Liver (tissue), 9 donors: ENCODE results near the gene VEGFA. TPM values are rescaled to one million over a fixed set of nuclear protein-coding genes. Genes with fewer than 3 reads are reported as not detected.

Experiments used
- DNase-seq: peaks from one replicate; pipeline ENCODE4 v3.0.0-alpha.2; 2017; ENCODE audit warnings: low spot score
- H3K27ac ChIP-seq, 2 donors: one replicate each; pipeline ENCODE4 v1.7.0; 2013; ENCODE audit warnings: inconsistent platforms in 2 of 2, low read length in 2 of 2, control low read depth in 1 of 2, low read depth in 1 of 2, mild to moderate bottlenecking in 1 of 2
- H3K27me3 ChIP-seq, 4 donors: one replicate each; pipeline versions ENCODE4 v1.6.1 to v1.7.0; 2013; ENCODE audit warnings: low read length in 3 of 4, inconsistent platforms in 1 of 4, mild to moderate bottlenecking in 1 of 4, moderate library complexity in 1 of 4; ENCODE audit not compliant: control insufficient read depth in 4 of 4, insufficient read depth in 4 of 4
- H3K36me3 ChIP-seq, 4 donors: one replicate each; pipeline versions ENCODE4 v1.6.1 to v1.7.0; 2013; ENCODE audit warnings: low read length in 3 of 4, mild to moderate bottlenecking in 3 of 4, low read depth in 1 of 4, moderate library complexity in 1 of 4; ENCODE audit not compliant: control insufficient read depth in 4 of 4, insufficient read depth in 3 of 4
- H3K4me1 ChIP-seq, 4 donors: one replicate each; pipeline versions ENCODE4 v1.6.1 to v1.7.0; 2013; ENCODE audit warnings: low read length in 3 of 4, mild to moderate bottlenecking in 3 of 4, moderate library complexity in 1 of 4; ENCODE audit not compliant: control insufficient read depth in 4 of 4, insufficient read depth in 4 of 4
- H3K4me3 ChIP-seq, 3 donors: one replicate each; pipeline versions ENCODE4 v1.6.1 to v1.7.0; 2013; ENCODE audit warnings: low read length in 3 of 3, control low read depth in 1 of 3, low read depth in 1 of 3, mild to moderate bottlenecking in 1 of 3
- H3K9ac ChIP-seq, 2 donors: one replicate each; pipeline ENCODE4 v1.7.0; 2013; ENCODE audit warnings: low read length in 2 of 2, mild to moderate bottlenecking in 2 of 2, moderate library complexity in 2 of 2, control low read depth in 1 of 2, low read depth in 1 of 2
- H3K9me3 ChIP-seq, 4 donors: one replicate each; pipeline versions ENCODE4 v1.6.1 to v1.7.0; 2013; ENCODE audit warnings: low read length in 3 of 4; ENCODE audit not compliant: control insufficient read depth in 4 of 4
- CTCF ChIP-seq: fragments of 150-350 bp; IDR thresholded peaks from 2 replicates; pipeline ENCODE4 v1.5.1; 2017; ENCODE audit warnings: improper control_type of control experiment, low read depth, low read length; ENCODE audit not compliant: missing input control
- EGR1 ChIP-seq, 2 donors: IDR thresholded peaks; 2 replicates each; pipeline ENCODE4 v1.6.1; 2016 to 2018; ENCODE audit warnings: antibody characterized with exemption in 2 of 2, low read depth in 2 of 2
- FOXA1 ChIP-seq: IDR thresholded peaks from 2 replicates; pipeline ENCODE4 v1.6.1; 2016; ENCODE audit warnings: antibody characterized with exemption
- FOXA2 ChIP-seq: IDR thresholded peaks from 2 replicates; pipeline ENCODE4 v1.6.1; 2016; ENCODE audit warnings: antibody characterized with exemption
- GABPA ChIP-seq, 2 donors: IDR thresholded peaks in 1 of 2; conservative IDR thresholded peaks in 1 of 2; 2 replicates each; pipeline ENCODE4 v1.6.1; 2016; ENCODE audit warnings: antibody characterized with exemption in 2 of 2, mild to moderate bottlenecking in 1 of 2, moderate library complexity in 1 of 2
- HNF4A ChIP-seq, 2 donors: conservative IDR thresholded peaks; 2 replicates each; pipeline ENCODE4 v1.6.1; 2016; ENCODE audit warnings: antibody characterized with exemption in 2 of 2, mild to moderate bottlenecking in 2 of 2
- HNF4G ChIP-seq: IDR thresholded peaks from 2 replicates; pipeline ENCODE4 v1.6.1; 2016; ENCODE audit warnings: antibody characterized with exemption
- JUND ChIP-seq, 2 donors: IDR thresholded peaks; 2 replicates each; pipeline ENCODE4 v1.6.1; 2016; ENCODE audit warnings: antibody characterized with exemption in 2 of 2
- NR2F2 ChIP-seq: IDR thresholded peaks from 2 replicates; pipeline ENCODE4 v1.6.1; 2016; ENCODE audit warnings: antibody characterized with exemption
- RAD21 ChIP-seq, 2 donors: IDR thresholded peaks; 2 replicates each; pipeline ENCODE4 v1.6.1; 2016; ENCODE audit warnings: antibody characterized with exemption in 2 of 2, mild to moderate bottlenecking in 2 of 2
- SP1 ChIP-seq: IDR thresholded peaks from 2 replicates; pipeline ENCODE4 v1.6.1; 2018; ENCODE audit warnings: antibody characterized with exemption, mild to moderate bottlenecking
- TAF1 ChIP-seq: conservative IDR thresholded peaks from 2 replicates; pipeline ENCODE4 v1.6.1; 2016; ENCODE audit warnings: antibody characterized with exemption, mild to moderate bottlenecking
- YY1 ChIP-seq: IDR thresholded peaks from 2 replicates; pipeline ENCODE4 v1.6.1; 2016; ENCODE audit warnings: antibody characterized with exemption, mild to moderate bottlenecking
- WGBS: extraction: QIAGEN DNeasy Blood & Tissue Kit; methylation state at CpG from one replicate; pipeline ENCODE4 v1.1.7; 2013; 5-methylcytosine and 5-hydroxymethylcytosine counted together
- polyA plus RNA-seq, 2 donors: library from polyadenylated mRNA; stranded (reverse) in 1 of 2; unstranded in 1 of 2; fragments of 200-250 nt in 1 of 2; fragments of >200 nt in 1 of 2; fragmentation: Nextera tagmentation in 1 of 2; extraction: Ambion mirVana in 1 of 2; gene quantifications; one replicate each; pipeline versions ENCODE4 v1.2.1 to v1.2.3, GENCODE V29; 2013 to 2015
- total RNA-seq, 2 donors: library from RNA; depleted of rRNA; stranded (reverse); fragments of >200 nt; gene quantifications; one replicate each; pipeline ENCODE4 v1.2.3, GENCODE V29; 2014
- TF ChIP-seq, protein P1 (sequence below): IDR thresholded peaks from 2 replicates; pipeline ENCODE4 v1.6.1; 2016; ENCODE audit warnings: antibody characterized with exemption
- TF ChIP-seq, protein P2 (sequence below): IDR thresholded peaks from 2 replicates; pipeline ENCODE4 v1.6.1; 2016; ENCODE audit warnings: antibody characterized with exemption
- TF ChIP-seq, protein P3 (sequence below): IDR thresholded peaks from 2 replicates; pipeline ENCODE4 v1.6.1; 2016; ENCODE audit warnings: antibody characterized with exemption
- donor health status: healthy.
- donor health status: healthy.
- donor health status: healthy.
- donor health status: healthy.
- donor health status: healthy.

VEGFA gene
- total and polyA plus RNA-seq, 4 donors, result 14.7 to 160 (median 65.2) TPM

- H3K9me3 ChIP-seq, result no peaks in the 10 kb centered on the region
- H3K36me3 ChIP-seq, result no peaks in the 10 kb centered on the region
- TF ChIP-seq SP1, result no peak
- no peak for TF ChIP-seq FOXA2
- no peak for TF ChIP-seq HNF4A (conservative IDR thresholded peaks at IDR 0.05)
- TF ChIP-seq NR2F2, result no peak
- TF ChIP-seq CTCF, result no peak
- TF ChIP-seq EGR1 (IDR thresholded peaks at IDR 0.05; ENCODE audit: low read depth in 2 of 2), result no peak
- TF ChIP-seq, protein P1, sequence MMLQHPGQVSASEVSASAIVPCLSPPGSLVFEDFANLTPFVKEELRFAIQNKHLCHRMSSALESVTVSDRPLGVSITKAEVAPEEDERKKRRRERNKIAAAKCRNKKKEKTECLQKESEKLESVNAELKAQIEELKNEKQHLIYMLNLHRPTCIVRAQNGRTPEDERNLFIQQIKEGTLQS, result no peak
- no peak for TF ChIP-seq RAD21 (IDR thresholded peaks at IDR 0.05)
- TF ChIP-seq YY1, result no peak
- no peak for TF ChIP-seq JUND (IDR thresholded peaks at IDR 0.05)
- no peak for TF ChIP-seq FOXA1
- whole genome bisulfite sequencing, result 86% methylated on average over 11 of the region's 11 CpGs
- H3K9ac ChIP-seq, result no peak overlapping the region
- H3K27ac ChIP-seq, result no peak overlapping the region
- no peaks in the 10 kb centered on the region for H3K27me3 ChIP-seq
- H3K4me3 ChIP-seq, result no peak overlapping the region
- H3K4me1 ChIP-seq, result no peaks in the 10 kb centered on the region
- no peak for DNase-seq
These were observed 31.0 kb upstream of the VEGFA start for GRCh38 chr6:43738877-43739641.

DNA sequence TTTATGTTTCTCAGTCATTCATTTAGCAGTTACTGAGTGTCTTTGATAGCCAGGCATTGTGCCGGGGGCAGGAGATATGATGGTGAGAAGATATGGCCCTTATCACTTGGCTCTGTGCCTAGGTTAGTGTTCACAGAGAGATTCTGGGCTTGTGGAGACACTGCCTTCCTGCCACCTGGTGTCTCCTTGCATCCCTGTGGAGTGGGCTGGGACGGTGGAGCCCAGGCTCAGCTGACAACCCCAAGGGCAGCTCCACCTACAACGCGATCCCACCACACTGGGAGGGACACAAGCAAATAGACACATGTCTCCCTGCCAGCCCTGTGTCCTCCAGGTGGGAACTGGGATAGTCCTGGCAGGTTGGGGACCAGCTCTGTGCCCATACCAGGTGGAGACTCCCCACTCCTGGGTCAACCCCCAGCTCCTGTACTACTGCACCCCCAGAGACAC lies 30.3 kb upstream of the VEGFA start:
- no peak overlapping the region for H3K4me3 ChIP-seq
- no peaks in the 10 kb centered on the region for H3K4me1 ChIP-seq
- no peaks in the 10 kb centered on the region for H3K36me3 ChIP-seq
- TF ChIP-seq, protein P2, sequence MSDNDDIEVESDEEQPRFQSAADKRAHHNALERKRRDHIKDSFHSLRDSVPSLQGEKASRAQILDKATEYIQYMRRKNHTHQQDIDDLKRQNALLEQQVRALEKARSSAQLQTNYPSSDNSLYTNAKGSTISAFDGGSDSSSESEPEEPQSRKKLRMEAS, result no peak
- TF ChIP-seq HNF4A (conservative IDR thresholded peaks at IDR 0.05), result no peak
- TF ChIP-seq EGR1 (IDR thresholded peaks at IDR 0.05; ENCODE audit: low read depth in 2 of 2), result no peak
- no peak for TF ChIP-seq JUND (IDR thresholded peaks at IDR 0.05)
- TF ChIP-seq GABPA (IDR thresholded peaks at IDR 0.05 in 1 of 2, conservative IDR thresholded peaks at IDR 0.05 in 1 of 2), result no peak
- TF ChIP-seq, protein P1, result no peak
- TF ChIP-seq RAD21 (IDR thresholded peaks at IDR 0.05), result no peak
- no peak for TF ChIP-seq HNF4G
- WGBS, result 63% methylated on average over 4 of the region's 4 CpGs
- no peak overlapping the region for H3K9ac ChIP-seq
- no peaks in the 10 kb centered on the region for H3K9me3 ChIP-seq
- H3K27ac ChIP-seq, result no peak overlapping the region
- no peak for DNase-seq
- no peaks in the 10 kb centered on the region for H3K27me3 ChIP-seq

GRCh38 chr6:43740321-43740960 lies 29.6 kb upstream of the VEGFA start:
- no peaks in the 10 kb centered on the region for H3K4me1 ChIP-seq
- 86% methylated on average over 6 of the region's 6 CpGs for WGBS
- no peak for TF ChIP-seq RAD21 (IDR thresholded peaks at IDR 0.05)
- no peak for TF ChIP-seq YY1
- TF ChIP-seq FOXA2, result no peak
- no peak for TF ChIP-seq SP1
- no peak for TF ChIP-seq CTCF
- no peak for TF ChIP-seq TAF1
- no peak for TF ChIP-seq HNF4A (conservative IDR thresholded peaks at IDR 0.05)
- TF ChIP-seq, protein P3, sequence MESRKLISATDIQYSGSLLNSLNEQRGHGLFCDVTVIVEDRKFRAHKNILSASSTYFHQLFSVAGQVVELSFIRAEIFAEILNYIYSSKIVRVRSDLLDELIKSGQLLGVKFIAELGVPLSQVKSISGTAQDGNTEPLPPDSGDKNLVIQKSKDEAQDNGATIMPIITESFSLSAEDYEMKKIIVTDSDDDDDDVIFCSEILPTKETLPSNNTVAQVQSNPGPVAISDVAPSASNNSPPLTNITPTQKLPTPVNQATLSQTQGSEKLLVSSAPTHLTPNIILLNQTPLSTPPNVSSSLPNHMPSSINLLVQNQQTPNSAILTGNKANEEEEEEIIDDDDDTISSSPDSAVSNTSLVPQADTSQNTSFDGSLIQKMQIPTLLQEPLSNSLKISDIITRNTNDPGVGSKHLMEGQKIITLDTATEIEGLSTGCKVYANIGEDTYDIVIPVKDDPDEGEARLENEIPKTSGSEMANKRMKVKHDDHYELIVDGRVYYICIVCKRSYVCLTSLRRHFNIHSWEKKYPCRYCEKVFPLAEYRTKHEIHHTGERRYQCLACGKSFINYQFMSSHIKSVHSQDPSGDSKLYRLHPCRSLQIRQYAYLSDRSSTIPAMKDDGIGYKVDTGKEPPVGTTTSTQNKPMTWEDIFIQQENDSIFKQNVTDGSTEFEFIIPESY, result no peak
- TF ChIP-seq, protein P2, result no peak
- no peak for TF ChIP-seq HNF4G
- TF ChIP-seq NR2F2, result no peak
- TF ChIP-seq JUND (IDR thresholded peaks at IDR 0.05), result no peak
- TF ChIP-seq, protein P1, result no peak
- no peak for TF ChIP-seq FOXA1

More at GRCh38 chr6:43740321-43740960, 29.6 kb upstream of the VEGFA start:
- H3K27me3 ChIP-seq, result no peaks in the 10 kb centered on the region
- H3K9ac ChIP-seq, result no peak overlapping the region
- DNase-seq, result no peak
- no peak overlapping the region for H3K27ac ChIP-seq
- no peaks in the 10 kb centered on the region for H3K36me3 ChIP-seq
- no peaks in the 10 kb centered on the region for H3K9me3 ChIP-seq
- no peak overlapping the region for H3K4me3 ChIP-seq
